GM19351 (cell line): ENCODE results near the gene KIF2A.

Experiments used
- ATAC-seq: cut with Tn5 transposase; IDR thresholded peaks from one replicate; pipeline ENCODE4 v1.9.1; 2021; ENCODE audit warnings: mild to moderate bottlenecking, moderate library complexity; ENCODE audit not compliant: unreplicated experiment

KIF2A gene

GRCh38 chr5:62374090-62374489, 68.1 kb downstream of the KIF2A start:
- ATAC-seq, result no peak

- no peak for ATAC-seq
Observed at GRCh38 chr5:62375627-62376026, 69.6 kb downstream of the KIF2A start.

- no peak for ATAC-seq
Observed at GRCh38 chr5:62376064-62376463, 70.1 kb downstream of the KIF2A start.

GRCh38 chr5:62385131-62385530, 79.1 kb downstream of the KIF2A start:
- ATAC-seq, result no peak

GRCh38 chr5:62385816-62386400, 79.9 kb downstream of the KIF2A start:
- no peak for ATAC-seq

- ATAC-seq, result no peak
Observed at GRCh38 chr5:62386824-62387223, 80.8 kb downstream of the KIF2A start.

- ATAC-seq, result no peak
Observed at GRCh38 chr5:62395210-62395950, 89.4 kb downstream of the KIF2A start.

- peak; percentile 92 for ATAC-seq
Observed at GRCh38 chr5:62403411-62404250, 97.6 kb downstream of the KIF2A start, which contains the start of gene DIMT1. Gene DIMT1 (minus strand): TSS chr5:62403905. CDS start chr5:62403772, 133 bp downstream.

GRCh38 chr5:62412549-62413329, 106.7 kb downstream of the KIF2A start, which contains the start of gene IPO11:
Gene IPO11 (plus strand): TSS chr5:62412763. CDS start chr5:62437280, 24,517 bp downstream.
- peak; percentile 96 for ATAC-seq

GRCh38 chr5:62413711-62414110, 107.7 kb downstream of the KIF2A start:
- no peak for ATAC-seq

GRCh38 chr5:62418462-62419076, 112.6 kb downstream of the KIF2A start:
- ATAC-seq, result no peak

GRCh38 chr5:62419609-62420008, 113.6 kb downstream of the KIF2A start:
- no peak for ATAC-seq

- ATAC-seq, result no peak
Observed at GRCh38 chr5:62421414-62421813, 115.4 kb downstream of the KIF2A start.

GRCh38 chr5:62424763-62425162, 118.8 kb downstream of the KIF2A start:
- no peak for ATAC-seq

GRCh38 chr5:62431735-62432620, 126.0 kb downstream of the KIF2A start:
- no peak for ATAC-seq

- no peak for ATAC-seq
Observed at GRCh38 chr5:62432621-62433064, 126.6 kb downstream of the KIF2A start.
